Measurements from ENCODE around the gene SH2D3A. TPM values are rescaled to one million over a fixed set of nuclear protein-coding genes. Genes with fewer than 3 reads are reported as not detected.

The SH2D3A gene
- total and polyA plus RNA-seq, 7 experiments from 2014 or later = 27.9 to 64.7 (median 57.4) TPM

DNA sequence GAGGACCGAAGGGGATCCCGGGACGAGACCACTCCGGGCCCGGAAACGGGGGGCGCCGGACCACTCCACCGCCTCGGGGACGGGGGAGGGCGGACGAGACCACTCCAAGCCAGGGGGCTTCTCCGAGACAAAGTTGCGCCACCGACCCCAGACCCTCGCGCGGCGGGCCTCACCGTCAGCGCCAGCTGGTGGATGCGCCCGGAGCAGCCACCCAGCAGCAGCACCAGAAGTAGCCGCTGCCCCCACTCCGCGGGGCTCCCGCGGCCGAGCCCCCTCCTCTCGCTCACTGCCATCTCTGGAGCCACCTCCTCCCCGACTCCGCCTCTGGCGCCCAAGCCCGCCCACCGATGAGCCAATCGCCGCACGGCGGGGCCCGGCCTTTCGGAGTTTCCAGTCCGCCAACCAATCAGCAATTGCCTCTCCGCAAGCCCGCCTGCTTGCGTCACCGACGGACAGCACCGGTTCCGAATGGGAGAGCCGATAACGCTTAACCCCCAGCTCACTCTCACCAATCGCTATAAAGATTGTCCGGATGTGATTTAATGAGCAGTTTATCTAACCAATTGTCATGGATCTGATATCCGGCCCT is 29.9 kb downstream of the SH2D3A start, which contains the start of gene GPR108:
TSS of gene GPR108 (minus strand) at position 297 of the 589 bp plus-strand sequence. CDS start at position 293, 4 bp downstream.
- peak within 1 kb of the TSS; percentile 90 to 99 (median 96) for H3K27ac Mint-ChIP-seq
- no peaks in the 10 kb centered on the region for H3K9me3 Mint-ChIP-seq
- intact Hi-C loops (cut with micrococcal nuclease) = loop anchor here (1.0 to 10.0 kb wide), 26 partner anchors 30 to 1090 kb away; partner anchors contain the start of genes ALKBH7 (in 2 of the 2), VMAC (in 2 of the 2), ARHGEF18 (in 1 of the 2) and CD70 (in 1 of the 2)
- DNase-seq (peak; percentile 94 to 100 (median 99)), ATAC-seq (peak; percentile 85)
- POLR2A ChIA-PET = interaction anchor here (0.6 to 3.1 kb wide), 15 partner anchors 12 to 518 kb away, joined by 3 to 35 read pairs (median 5); partner anchors contain the start of genes SH2D3A, VAV1 and ZNF557
- Histone ChIP-seq H3K4me1 (ENCODE audit: control insufficient read depth in 2 of 2, insufficient read depth in 2 of 2, low read length in 2 of 2) (peaks cover 31 to 32% of the 10 kb centered on the region in 2 donors), H3K27ac (ENCODE audit: low read depth, low read length) (peak within 1 kb of the TSS; percentile 86), H3K4me3 (ENCODE audit: low read length) (peak within 1 kb of the TSS; percentile 87), H3K27me3 (ENCODE audit: control insufficient read depth in 2 of 2, insufficient read depth in 2 of 2, low read length in 2 of 2) (no peaks in the 10 kb centered on the region), H3K36me3 (ENCODE audit: control insufficient read depth in 2 of 3, insufficient read depth in 3 of 3, low read length in 3 of 3) (peaks cover 0 to 20% (median 4%) of the 10 kb centered on the region in 3 experiments), H3K9me3 (ENCODE audit: control insufficient read depth in 2 of 3, low read length in 3 of 3) (no peaks in the 10 kb centered on the region)
- peak within 1 kb of the TSS; percentile 89 to 98 (median 96) for H3K4me3 Mint-ChIP-seq
- peaks cover 0 to 15% (median 3%) of the 10 kb centered on the region in 5 donors for H3K36me3 Mint-ChIP-seq
- CTCF ChIA-PET = interaction anchor here (0.8 to 2.9 kb wide), 8 partner anchors 17 to 220 kb away, joined by 3 to 64 read pairs (median 5); partner anchors contain the start of gene VAV1
- peaks cover 0 to 3% (median 0%) of the 10 kb centered on the region in 5 donors for H3K27me3 Mint-ChIP-seq
- H3K4me1 Mint-ChIP-seq = peaks cover 24 to 41% (median 37%) of the 10 kb centered on the region in 7 donors

- peaks cover 24 to 41% (median 37%) of the 10 kb centered on the region in 7 donors for H3K4me1 Mint-ChIP-seq
Observed at GRCh38 chr19:6736917-6737283, 30.3 kb downstream of the SH2D3A start.

DNA sequence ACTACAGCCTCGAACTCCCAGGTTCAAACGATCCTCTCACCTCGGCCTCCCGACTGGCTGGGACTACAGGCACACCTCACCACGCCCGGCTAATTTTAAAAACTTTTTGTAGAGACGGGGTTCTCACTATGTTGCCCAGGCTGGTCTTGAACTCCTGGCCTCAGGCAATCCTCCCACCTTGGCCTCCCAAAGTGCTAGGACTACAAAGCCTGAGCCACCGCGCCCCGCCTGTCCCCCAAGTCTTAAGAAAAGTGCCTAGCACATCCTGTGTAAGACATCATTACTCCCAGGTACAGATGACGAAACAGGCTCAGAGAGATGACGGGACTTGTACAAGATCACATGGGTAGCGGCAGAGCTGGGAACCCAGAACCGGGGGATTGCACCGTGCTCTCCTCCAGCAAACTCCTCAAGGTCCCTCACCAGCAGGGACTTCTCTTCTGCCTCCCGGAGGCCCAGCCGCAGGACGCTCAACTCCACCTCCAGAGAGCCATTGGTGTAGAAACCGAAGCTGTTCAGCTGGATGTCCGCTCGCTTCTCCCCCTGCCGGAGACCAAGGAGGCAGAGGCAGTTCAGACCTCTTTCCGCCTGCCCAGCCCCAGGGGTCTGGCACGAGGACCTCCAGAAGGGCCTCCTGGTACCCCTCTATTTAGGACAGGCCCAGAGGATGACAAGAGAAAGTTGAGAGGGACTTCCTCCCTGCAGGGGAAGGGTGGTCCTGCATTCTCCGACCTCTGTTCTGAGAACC is 30.9 kb downstream of the SH2D3A start:
- Histone ChIP-seq H3K9me3 (ENCODE audit: control insufficient read depth in 2 of 3, low read length in 3 of 3) (no peaks in the 10 kb centered on the region), H3K27ac (ENCODE audit: low read depth, low read length) (peak overlapping the region; percentile 86), H3K4me3 (ENCODE audit: low read length) (peak overlapping the region; percentile 87), H3K36me3 (ENCODE audit: control insufficient read depth in 2 of 3, insufficient read depth in 3 of 3, low read length in 3 of 3) (peaks cover 0 to 29% (median 4%) of the 10 kb centered on the region in 3 experiments), H3K27me3 (ENCODE audit: control insufficient read depth in 2 of 2, insufficient read depth in 2 of 2, low read length in 2 of 2) (no peaks in the 10 kb centered on the region), H3K4me1 (ENCODE audit: control insufficient read depth in 2 of 2, insufficient read depth in 2 of 2, low read length in 2 of 2) (peaks cover 31 to 32% of the 10 kb centered on the region in 2 donors)
- intact Hi-C loops (cut with micrococcal nuclease) = loop anchor here (1.0 to 10.0 kb wide), 18 partner anchors 62 to 1091 kb away; partner anchors contain the start of genes ALKBH7 (in 1 of the 2), ARHGEF18 (in 1 of the 2), CD70 (in 1 of the 2) and HSD11B1L (in 1 of the 2)
- peak; percentile 50 to 84 (median 68) for DNase-seq
- CTCF ChIA-PET = interaction anchor here (0.9 to 1.5 kb wide), 6 partner anchors 10 to 327 kb away, joined by 3 to 8 read pairs (median 3); no protein-coding TSS in a partner anchor
- Mint-ChIP-seq H3K27me3 (peaks cover 0 to 3% (median 0%) of the 10 kb centered on the region in 5 donors), H3K9me3 (no peaks in the 10 kb centered on the region), H3K36me3 (peaks cover 0 to 18% (median 5%) of the 10 kb centered on the region in 5 donors), H3K27ac (peak overlapping the region; percentile 90 to 99 (median 95)), H3K4me1 (peaks cover 24 to 40% (median 37%) of the 10 kb centered on the region in 7 donors), H3K4me3 (peak overlapping the region; percentile 89 to 98 (median 96))
- ATAC-seq = peak; percentile 4
- POLR2A ChIA-PET = interaction anchor here (0.7 to 3.1 kb wide), 5 partner anchors 32 to 127 kb away, joined by 3 to 35 read pairs (median 3); partner anchors contain the start of gene VAV1

More at GRCh38 chr19:6736917-6737283, 30.3 kb downstream of the SH2D3A start:
- peak overlapping the region; percentile 89 to 98 (median 96) for H3K4me3 Mint-ChIP-seq
- H3K27me3 Mint-ChIP-seq = peaks cover 0 to 3% (median 0%) of the 10 kb centered on the region in 5 donors
- ATAC-seq = no peak
- Histone ChIP-seq H3K27ac (ENCODE audit: low read depth, low read length) (peak overlapping the region; percentile 86), H3K36me3 (ENCODE audit: control insufficient read depth in 2 of 3, insufficient read depth in 3 of 3, low read length in 3 of 3) (peaks cover 0 to 25% (median 4%) of the 10 kb centered on the region in 3 experiments), H3K4me1 (ENCODE audit: control insufficient read depth in 2 of 2, insufficient read depth in 2 of 2, low read length in 2 of 2) (peaks cover 31 to 32% of the 10 kb centered on the region in 2 donors), H3K4me3 (ENCODE audit: low read length) (peak overlapping the region; percentile 87), H3K27me3 (ENCODE audit: control insufficient read depth in 2 of 2, insufficient read depth in 2 of 2, low read length in 2 of 2) (no peaks in the 10 kb centered on the region), H3K9me3 (ENCODE audit: control insufficient read depth in 2 of 3, low read length in 3 of 3) (no peaks in the 10 kb centered on the region)
- DNase-seq = no peak
- peak overlapping the region; percentile 90 to 99 (median 95) for H3K27ac Mint-ChIP-seq
- intact Hi-C loops (cut with micrococcal nuclease) = loop anchor here (1.0 to 10.0 kb wide), 29 partner anchors 30 to 1090 kb away; partner anchors contain the start of genes ALKBH7 (in 2 of the 2), VMAC (in 2 of the 2), ARHGEF18 (in 1 of the 2) and CD70 (in 1 of the 2)
- peaks cover 0 to 18% (median 5%) of the 10 kb centered on the region in 5 donors for H3K36me3 Mint-ChIP-seq
- ChIA-PET POLR2A (interaction anchor here (0.7 to 3.1 kb wide), 8 partner anchors 29 to 333 kb away, joined by 3 to 35 read pairs (median 6); partner anchors contain the start of genes SH2D3A, VAV1 and ZNF557), CTCF (interaction anchor here (0.9 to 2.9 kb wide), 8 partner anchors 10 to 327 kb away, joined by 3 to 64 read pairs (median 3); no protein-coding TSS in a partner anchor)
- H3K9me3 Mint-ChIP-seq = no peaks in the 10 kb centered on the region

DNA sequence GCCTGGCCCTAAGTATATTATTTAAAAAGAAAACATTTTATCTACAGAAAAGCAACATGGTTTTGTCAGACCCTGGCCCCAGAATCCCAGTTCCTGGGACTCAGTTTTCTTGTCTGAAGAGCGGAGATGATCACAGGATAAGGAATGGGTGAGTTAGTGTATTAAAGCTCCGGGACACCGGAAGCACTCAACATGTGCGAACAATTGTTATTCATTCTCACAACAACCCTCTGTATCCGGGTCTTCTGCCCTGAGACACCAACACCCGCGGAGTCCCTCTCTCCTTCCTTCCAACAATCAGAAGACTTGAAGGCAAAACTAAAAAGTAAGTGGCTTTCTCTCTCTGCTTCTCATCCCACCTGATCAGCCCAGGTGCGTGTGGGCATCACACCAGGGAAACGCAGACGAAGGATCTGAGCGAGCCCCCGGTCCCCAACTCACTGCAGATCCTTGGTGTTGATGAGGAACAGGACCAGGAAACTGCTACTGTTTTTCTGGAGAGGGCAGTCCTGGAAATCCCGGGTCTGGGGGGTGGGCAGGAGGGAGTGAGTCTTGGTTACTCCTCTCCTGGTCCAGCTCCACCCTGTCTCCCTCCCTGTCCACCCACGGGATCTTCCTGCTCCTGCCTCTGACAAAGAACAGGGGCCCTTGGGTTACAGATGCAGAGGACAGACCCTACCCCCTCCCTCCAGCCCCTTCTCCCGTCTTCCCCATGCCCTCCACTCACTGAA is 31.9 kb downstream of the SH2D3A start:
- peaks cover 24 to 36% (median 30%) of the 10 kb centered on the region in 7 donors for H3K4me1 Mint-ChIP-seq
- H3K27me3 ChIP-seq (ENCODE audit: control insufficient read depth in 2 of 2, insufficient read depth in 2 of 2, low read length in 2 of 2) = no peaks in the 10 kb centered on the region
- H3K27me3 Mint-ChIP-seq = peaks cover 0 to 3% (median 0%) of the 10 kb centered on the region in 5 donors
- ChIA-PET POLR2A (no interaction called here), CTCF (interaction anchor here (1.2 to 1.5 kb wide), 3 partner anchors 11 to 228 kb away, joined by 3 to 8 read pairs (median 3); no protein-coding TSS in a partner anchor)
- peaks cover 0 to 18% (median 5%) of the 10 kb centered on the region in 5 donors for H3K36me3 Mint-ChIP-seq
- peaks cover 0 to 32% (median 4%) of the 10 kb centered on the region in 3 experiments for H3K36me3 ChIP-seq (ENCODE audit: control insufficient read depth in 2 of 3, insufficient read depth in 3 of 3, low read length in 3 of 3)
- H3K9me3 ChIP-seq (ENCODE audit: control insufficient read depth in 2 of 3, low read length in 3 of 3) = no peaks in the 10 kb centered on the region
- ATAC-seq (no peak), DNase-seq (no peak)
- no peak overlapping the region for H3K4me3 ChIP-seq (ENCODE audit: low read length)
- H3K9me3 Mint-ChIP-seq = no peaks in the 10 kb centered on the region
- peak overlapping the region; percentile 86 for H3K27ac ChIP-seq (ENCODE audit: low read depth, low read length)
- intact Hi-C loops (cut with micrococcal nuclease) = loop anchor here (5.0 to 10.0 kb wide), 10 partner anchors 192 to 1092 kb away; partner anchors contain the start of genes ALKBH7 (in 1 of the 2), ARHGEF18 (in 1 of the 2), HSD11B1L (in 1 of the 2) and MICOS13 (in 1 of the 2)
- H3K27ac Mint-ChIP-seq = peak overlapping the region in 5 of 9 donors; percentile 65 to 99 (median 94)
- H3K4me3 Mint-ChIP-seq = peak overlapping the region in 5 of 10 donors; percentile 19 to 98 (median 94)
- peaks cover 29 to 32% of the 10 kb centered on the region in 2 donors for H3K4me1 ChIP-seq (ENCODE audit: control insufficient read depth in 2 of 2, insufficient read depth in 2 of 2, low read length in 2 of 2)

GRCh38 chr19:6734096-6734696 is 33.0 kb downstream of the SH2D3A start:
- ChIA-PET POLR2A (no interaction called here), CTCF (no interaction called here)
- Mint-ChIP-seq H3K27ac (no peak overlapping the region), H3K9me3 (no peaks in the 10 kb centered on the region), H3K4me3 (no peak overlapping the region), H3K4me1 (peaks cover 24 to 36% (median 27%) of the 10 kb centered on the region in 7 donors), H3K27me3 (peaks cover 0 to 3% (median 0%) of the 10 kb centered on the region in 5 donors), H3K36me3 (peaks cover 0 to 18% (median 5%) of the 10 kb centered on the region in 5 donors)
- Histone ChIP-seq H3K9me3 (ENCODE audit: control insufficient read depth in 2 of 3, low read length in 3 of 3) (no peaks in the 10 kb centered on the region), H3K27me3 (ENCODE audit: control insufficient read depth in 2 of 2, insufficient read depth in 2 of 2, low read length in 2 of 2) (no peaks in the 10 kb centered on the region), H3K36me3 (ENCODE audit: control insufficient read depth in 2 of 3, insufficient read depth in 3 of 3, low read length in 3 of 3) (peaks cover 0 to 37% (median 4%) of the 10 kb centered on the region in 3 experiments), H3K4me3 (ENCODE audit: low read length) (no peak overlapping the region), H3K4me1 (ENCODE audit: control insufficient read depth in 2 of 2, insufficient read depth in 2 of 2, low read length in 2 of 2) (peaks cover 21 to 25% of the 10 kb centered on the region in 2 donors), H3K27ac (ENCODE audit: low read depth, low read length) (no peak overlapping the region)
- ATAC-seq (no peak), DNase-seq (no peak)
- intact Hi-C loops (cut with micrococcal nuclease) = loop anchor here (10.0 kb wide), 5 partner anchors 271 to 1049 kb away; partner anchors contain the start of genes ARHGEF18 (in 1 of the 2), HSD11B1L (in 1 of the 2), MICOS13 (in 1 of the 2) and RANBP3 (in 1 of the 2)

Data from naive thymus-derived CD4-positive, alpha-beta T cell (primary cell).